AG04450 (cell line): ENCODE results near the gene SNCG. TPM values are rescaled to one million over a fixed set of nuclear protein-coding genes. Genes with fewer than 3 reads are reported as not detected.

Experiments used
- CTCF ChIA-PET: fragments of 300-600, 350-600 bp; formaldehyde crosslinking; extraction: SDS; loops from one replicate; lab custom pipeline; 2022; ENCODE audit warnings: antibody characterized with exemption, inconsistent platforms; lab: Charles Lee
- POLR2A ChIA-PET: fragments of 350-600 bp; formaldehyde crosslinking; extraction: SDS; loops from one replicate; lab custom pipeline; 2021; ENCODE audit warnings: antibody characterized with exemption, inconsistent platforms; lab: Yijun Ruan, JAX
- DNase-seq: peaks from one replicate; pipeline ENCODE4 v3.0.0-alpha.2; 2011; ENCODE audit warnings: low read depth, low spot score
- H3K27ac ChIP-seq: one replicate; pipeline ENCODE4 v1.5.1; 2012; ENCODE audit warnings: low read depth, low read length, control low read depth
- H3K27me3 ChIP-seq: one replicate; pipeline ENCODE4 v1.6.0; 2012; ENCODE audit warnings: low read length; ENCODE audit not compliant: control insufficient read depth, insufficient read depth
- H3K4me3 ChIP-seq: 2 replicates; pipeline ENCODE4 v1.5.1; 2011; ENCODE audit warnings: mild to moderate bottlenecking, low read depth, low read length, control low read depth
- H3K9me3 ChIP-seq: 2 replicates; pipeline ENCODE4 v1.5.1; 2012; ENCODE audit warnings: low read length; ENCODE audit not compliant: control insufficient read depth, insufficient read depth
- polyA plus RNA-seq: library from polyadenylated mRNA; depleted of rRNA; stranded (reverse); fragments of >200 nt; gene quantifications from 2 replicates; pipeline ENCODE4 v1.2.3, GENCODE V29; 2011
- TF ChIP-seq, protein P1 (sequence below): IDR thresholded peaks from 2 replicates; pipeline ENCODE4 v1.5.1; 2011; ENCODE audit warnings: low read depth, low read length, control low read depth, inconsistent platforms

Gene SNCG
- polyA plus RNA-seq, 1 experiment: 4.6 TPM

DNA sequence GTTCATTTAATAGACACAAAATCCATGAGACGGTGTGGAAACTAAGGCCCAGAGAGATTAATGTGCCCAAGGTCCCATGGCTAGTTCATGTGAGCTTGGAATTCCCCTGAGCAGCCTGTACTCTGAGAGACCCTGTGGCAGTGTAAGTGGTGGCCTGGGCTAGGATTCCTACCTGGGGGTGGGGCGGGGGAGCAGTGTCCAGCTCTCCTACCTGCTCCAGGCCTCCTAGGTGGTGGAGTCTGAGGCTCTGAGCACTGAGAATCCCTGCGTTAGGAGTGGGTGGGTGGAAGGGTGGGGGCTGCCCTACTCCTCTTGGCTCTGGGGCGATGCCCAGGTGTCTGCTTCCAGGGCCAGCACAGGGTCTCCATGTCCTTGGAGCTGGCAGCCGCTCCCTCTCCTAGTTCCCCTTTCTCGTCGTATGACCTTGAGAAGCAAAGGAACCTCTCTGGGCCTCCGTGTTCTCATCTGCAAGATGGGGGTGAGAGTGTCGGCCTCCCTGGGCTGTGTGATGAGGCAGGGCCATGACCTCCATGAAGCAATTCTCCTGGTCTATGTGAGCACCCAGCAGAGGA is 2.5 kb downstream of the SNCG start:
- Histone ChIP-seq H3K9me3 (no peaks in the 10 kb centered on the region; the same call in 1 of the 2 replicates), H3K27me3 (no peaks in the 10 kb centered on the region), H3K27ac (no peak overlapping the region), H3K4me3 (no peak overlapping the region)
- TF ChIP-seq, protein P1, sequence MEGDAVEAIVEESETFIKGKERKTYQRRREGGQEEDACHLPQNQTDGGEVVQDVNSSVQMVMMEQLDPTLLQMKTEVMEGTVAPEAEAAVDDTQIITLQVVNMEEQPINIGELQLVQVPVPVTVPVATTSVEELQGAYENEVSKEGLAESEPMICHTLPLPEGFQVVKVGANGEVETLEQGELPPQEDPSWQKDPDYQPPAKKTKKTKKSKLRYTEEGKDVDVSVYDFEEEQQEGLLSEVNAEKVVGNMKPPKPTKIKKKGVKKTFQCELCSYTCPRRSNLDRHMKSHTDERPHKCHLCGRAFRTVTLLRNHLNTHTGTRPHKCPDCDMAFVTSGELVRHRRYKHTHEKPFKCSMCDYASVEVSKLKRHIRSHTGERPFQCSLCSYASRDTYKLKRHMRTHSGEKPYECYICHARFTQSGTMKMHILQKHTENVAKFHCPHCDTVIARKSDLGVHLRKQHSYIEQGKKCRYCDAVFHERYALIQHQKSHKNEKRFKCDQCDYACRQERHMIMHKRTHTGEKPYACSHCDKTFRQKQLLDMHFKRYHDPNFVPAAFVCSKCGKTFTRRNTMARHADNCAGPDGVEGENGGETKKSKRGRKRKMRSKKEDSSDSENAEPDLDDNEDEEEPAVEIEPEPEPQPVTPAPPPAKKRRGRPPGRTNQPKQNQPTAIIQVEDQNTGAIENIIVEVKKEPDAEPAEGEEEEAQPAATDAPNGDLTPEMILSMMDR: no peak
- POLR2A ChIA-PET: interaction anchor here (1.1 kb wide), 1 partner anchor 9 kb away, joined by 5 read pairs; no protein-coding TSS in a partner anchor
- CTCF ChIA-PET: interaction anchor here (0.6 to 1.5 kb wide), 5 partner anchors 15 to 268 kb away, joined by 3 to 7 read pairs (median 3); no protein-coding TSS in a partner anchor
- no peak for DNase-seq

DNA sequence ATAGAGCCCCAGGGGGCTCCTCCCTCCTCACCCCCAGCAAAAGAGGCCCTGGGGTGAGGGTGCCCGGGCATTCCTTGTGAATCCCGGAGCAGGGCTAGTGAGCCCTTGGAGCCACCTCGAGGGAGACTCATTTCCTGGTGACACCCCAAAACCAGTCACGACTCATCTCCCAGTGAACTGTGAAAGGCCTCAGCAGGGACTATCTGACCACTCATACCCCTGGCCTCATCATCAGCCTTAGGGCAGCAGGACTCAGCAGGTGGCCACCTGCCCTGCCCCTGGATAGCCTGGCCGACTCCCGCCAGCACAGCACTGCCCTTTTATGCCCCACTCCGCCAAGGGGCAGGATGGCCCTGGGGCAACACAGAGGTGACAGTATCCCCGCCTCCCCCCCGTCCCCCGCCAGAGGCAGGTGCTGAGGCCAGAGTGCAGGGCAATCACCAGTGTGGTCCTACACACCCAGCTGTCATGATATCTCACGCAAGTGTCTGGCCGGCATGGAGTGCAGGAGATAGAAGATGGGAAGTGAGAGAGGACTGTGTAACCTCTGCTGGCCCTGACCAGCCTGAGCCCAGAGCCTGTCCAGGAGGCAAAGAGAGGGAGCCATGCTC is 3.2 kb downstream of the SNCG start:
- H3K9me3 ChIP-seq: no peaks in the 10 kb centered on the region; the same call in 1 of the 2 replicates
- POLR2A ChIA-PET: no interaction called here
- TF ChIP-seq, protein P1: no peak
- no peak overlapping the region for H3K27ac ChIP-seq
- DNase-seq: no peak
- H3K4me3 ChIP-seq: no peak overlapping the region
- CTCF ChIA-PET: interaction anchor here (1.5 kb wide), 1 partner anchor 15 kb away, joined by 4 read pairs; no protein-coding TSS in a partner anchor
- H3K27me3 ChIP-seq: no peaks in the 10 kb centered on the region

DNA sequence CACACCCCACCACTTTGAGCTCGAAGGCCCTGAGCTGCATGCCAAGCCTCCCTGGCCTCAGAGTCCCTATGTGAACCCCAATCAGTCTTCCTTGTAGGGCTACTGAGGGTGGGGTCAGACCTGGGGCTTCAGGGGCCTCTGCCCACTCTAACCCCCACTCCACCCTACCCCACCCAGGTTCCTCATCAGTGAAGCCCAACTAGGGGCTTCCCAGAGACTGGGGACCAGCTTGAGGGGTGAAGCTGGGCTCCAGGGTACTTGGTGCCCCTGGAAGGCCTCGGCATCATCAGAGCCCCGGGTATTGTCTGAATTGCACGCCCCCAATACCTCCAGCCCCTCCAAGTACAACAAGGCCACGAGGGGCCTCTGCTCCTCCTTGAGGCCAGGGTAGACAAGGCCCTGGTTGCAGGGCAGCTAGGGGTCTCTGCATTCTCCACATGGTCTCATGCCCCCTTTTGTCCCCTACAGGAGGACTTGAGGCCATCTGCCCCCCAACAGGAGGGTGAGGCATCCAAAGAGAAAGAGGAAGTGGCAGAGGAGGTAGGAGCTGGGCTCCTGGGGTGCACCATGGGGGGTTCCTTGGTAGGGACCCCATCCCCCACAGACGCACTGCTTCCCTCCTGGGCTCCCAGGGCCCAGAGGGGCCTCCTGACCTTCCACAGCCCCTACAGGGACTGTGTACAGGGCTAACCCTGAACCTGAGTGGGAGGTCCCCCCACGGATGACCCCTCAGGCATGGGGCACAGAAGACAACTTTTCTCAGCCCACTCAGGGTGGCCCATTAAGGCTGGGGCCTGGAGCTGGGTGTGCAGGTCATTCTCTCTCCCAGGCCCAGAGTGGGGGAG is 4.0 kb downstream of the SNCG start:
- Histone ChIP-seq H3K4me3 (no peak overlapping the region), H3K27me3 (no peaks in the 10 kb centered on the region), H3K9me3 (no peaks in the 10 kb centered on the region; the same call in 1 of the 2 replicates), H3K27ac (no peak overlapping the region)
- ChIA-PET POLR2A (no interaction called here), CTCF (interaction anchor here (0.5 to 0.6 kb wide), 2 partner anchors 8 to 24 kb away, joined by 3 to 12 read pairs; no protein-coding TSS in a partner anchor)
- TF ChIP-seq, protein P1: no peak
- no peak for DNase-seq

DNA sequence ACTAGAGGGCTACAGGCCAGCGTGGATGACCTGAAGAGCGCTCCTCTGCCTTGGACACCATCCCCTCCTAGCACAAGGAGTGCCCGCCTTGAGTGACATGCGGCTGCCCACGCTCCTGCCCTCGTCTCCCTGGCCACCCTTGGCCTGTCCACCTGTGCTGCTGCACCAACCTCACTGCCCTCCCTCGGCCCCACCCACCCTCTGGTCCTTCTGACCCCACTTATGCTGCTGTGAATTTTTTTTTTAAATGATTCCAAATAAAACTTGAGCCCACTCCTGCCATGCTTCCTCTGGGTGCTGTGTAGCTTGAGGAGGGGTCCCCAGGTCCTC is 4.5 kb downstream of the SNCG start:
- no peaks in the 10 kb centered on the region for H3K27me3 ChIP-seq
- no peak overlapping the region for H3K4me3 ChIP-seq
- TF ChIP-seq, protein P1: no peak
- no peak for DNase-seq
- ChIA-PET POLR2A (no interaction called here), CTCF (interaction anchor here (0.6 kb wide), 1 partner anchor 9 kb away, joined by 3 read pairs; no protein-coding TSS in a partner anchor)
- no peaks in the 10 kb centered on the region; the same call in 1 of the 2 replicates for H3K9me3 ChIP-seq
- H3K27ac ChIP-seq: no peak overlapping the region
